ENCODE results near the gene FMNL2.

DNA sequence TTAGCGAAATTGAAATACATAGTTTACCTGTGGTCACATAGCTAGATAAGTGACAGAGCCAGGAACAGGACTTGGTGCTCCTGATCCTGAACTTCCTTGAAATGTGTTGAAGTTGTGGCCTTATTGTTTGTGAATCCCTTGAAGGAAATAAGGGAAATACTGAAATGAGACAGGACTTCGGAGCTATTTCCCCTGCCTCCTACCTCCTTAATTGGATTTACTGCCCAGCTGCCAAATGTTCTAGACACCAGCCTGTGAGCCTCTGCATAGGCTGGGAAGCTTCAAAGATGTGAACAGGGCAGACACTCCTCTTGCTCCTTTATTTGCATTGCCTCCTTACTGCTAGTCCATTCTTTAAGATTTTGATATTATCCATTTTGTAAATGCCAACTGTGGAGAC, 247.1 kb downstream of the FMNL2 start:
- TF ChIP-seq CTCF (IDR thresholded peaks at IDR 0.05; ENCODE audit: borderline replicate concordance, extremely low read depth, low read length, poor library complexity, severe bottlenecking) (no peak), EZH2 (IDR thresholded peaks at IDR 0.05; ENCODE audit: borderline replicate concordance, low read depth, low read length, severe bottlenecking) (no peak)
